Transverse colon (tissue), 4 donors: ENCODE results near the gene PLA2G2D. TPM values are rescaled to one million over a fixed set of nuclear protein-coding genes. Genes with fewer than 3 reads are reported as not detected.

Experiments
- DNase-seq: peaks from one replicate; pipeline ENCODE4 v3.0.0-alpha.2; 2019
- H3K27ac ChIP-seq, 4 donors: fragments of 200-600 bp; sonication (generic); 2 replicates each; pipeline ENCODE4 v1.5.1; 2016 to 2018; ENCODE audit warnings: inconsistent platforms in 4 of 4
- H3K27me3 ChIP-seq: fragments of 200-600 bp; sonication (generic); 2 replicates; pipeline ENCODE4 v1.5.1; 2017; ENCODE audit warnings: inconsistent platforms
- H3K36me3 ChIP-seq, 4 donors: fragments of 200-600 bp; sonication (generic); 2 replicates each; pipeline ENCODE4 v1.5.1; 2017 to 2019; ENCODE audit warnings: inconsistent platforms in 4 of 4
- H3K4me1 ChIP-seq, 4 donors: fragments of 200-600 bp; sonication (generic); 2 replicates each; pipeline ENCODE4 v1.5.1; 2017 to 2020; ENCODE audit warnings: inconsistent platforms in 4 of 4
- H3K4me3 ChIP-seq, 4 donors: fragments of 200-600 bp; sonication (generic); 1 replicate in 1 of 4; 2 replicates in 3 of 4; pipeline versions ENCODE4 v1.5.1 to v1.6.1; 2017 to 2019; ENCODE audit warnings: inconsistent platforms in 4 of 4
- H3K9me3 ChIP-seq, 2 donors: fragments of 200-600 bp; sonication (generic); 2 replicates each; pipeline ENCODE4 v1.5.1; 2017 to 2019; ENCODE audit warnings: inconsistent platforms in 2 of 2
- EP300 ChIP-seq: sonication (generic); formaldehyde crosslinking; IDR thresholded peaks from one replicate; pipeline ENCODE4 v1.6.1; 2017; ENCODE audit warnings: antibody characterized with exemption, low read depth
- POLR2A ChIP-seq: fragments of 450-650 bp; IDR thresholded peaks from one replicate; pipeline ENCODE4 v1.6.1; 2016; ENCODE audit warnings: antibody characterized with exemption, mild to moderate bottlenecking, moderate library complexity
- POLR2AphosphoS5 ChIP-seq, 3 donors: sonication (generic); formaldehyde crosslinking; IDR thresholded peaks; one replicate each; pipeline ENCODE4 v1.6.1; 2016; ENCODE audit warnings: antibody characterized with exemption in 3 of 3
- WGBS, 2 donors: methylation state at CpG; one replicate each; pipeline ENCODE4 v1.1.5; 2018; ENCODE audit warnings: low coverage in 1 of 2; 5-methylcytosine and 5-hydroxymethylcytosine counted together
- in situ Hi-C, 4 donors: fragments of 200-750 bp; cut with MboI; loops; one replicate each; pipeline versions ENCODE4 v1.15.0 to v1.15.1; 2017; ENCODE audit warnings: low sequenced_read_pairs in 3 of 4, low pct_ligation_motif_present in 1 of 4, low pct_unique_long_range_greater_than_20kb in 1 of 4
- intact Hi-C: fragments of 100-400 bp; cut with DNase I; formaldehyde crosslinking; loops from one replicate; pipeline ENCODE4 v1.15.1; 2023; ENCODE audit warnings: low total_unique reads
- total RNA-seq, 4 donors: library from RNA; depleted of rRNA; stranded (reverse); fragments of >200 nt; gene quantifications; one replicate each; pipeline ENCODE4 v1.1.0, GENCODE V29; 2016
- TF ChIP-seq, protein P1 (sequence below), 5 experiments: fragments of 200-600 bp in 3 of 5; fragments of 450-650 bp in 2 of 5; sonication (generic) in 3 of 5; IDR thresholded peaks; 1 replicate in 2 of 5; 2 replicates in 3 of 5; pipeline ENCODE4 v1.5.1; 2016 to 2017; ENCODE audit warnings: antibody characterized with exemption in 5 of 5, inconsistent platforms in 3 of 5, mild to moderate bottlenecking in 2 of 5, moderate library complexity in 1 of 5

The PLA2G2D gene
- total RNA-seq, 4 donors from 2014 or later: 0.16 TPM; not detected in 3

DNA sequence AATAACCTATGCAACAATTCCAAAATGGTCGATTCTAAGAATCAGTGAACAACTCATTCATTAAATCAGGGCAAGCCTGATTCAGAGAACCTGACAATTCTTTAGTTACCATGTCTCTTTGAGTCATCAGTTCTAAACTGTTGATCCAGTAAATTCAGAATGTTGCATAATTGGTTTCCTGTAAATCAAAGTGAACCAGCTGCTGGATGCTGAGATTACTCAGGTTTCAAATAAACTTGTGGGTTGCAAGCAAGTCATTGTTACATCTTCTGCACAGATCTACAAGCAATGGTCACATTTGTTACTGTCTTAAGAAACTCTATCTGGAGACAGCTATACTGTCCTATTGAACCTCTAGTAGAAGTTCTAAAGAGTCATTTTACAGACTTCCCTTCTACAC is 16.5 kb downstream of the PLA2G2D start:
- in situ Hi-C loops (no loop called here), intact Hi-C loops (no loop called here)
- Histone ChIP-seq H3K9me3 (no peaks in the 10 kb centered on the region), H3K36me3 (no peaks in the 10 kb centered on the region), H3K4me3 (no peak overlapping the region), H3K4me1 (no peaks in the 10 kb centered on the region), H3K27me3 (no peaks in the 10 kb centered on the region), H3K27ac (no peak overlapping the region)
- DNase-seq: no peak
- TF ChIP-seq POLR2A (no peak), POLR2AphosphoS5 (IDR thresholded peaks at IDR 0.05) (peak in 1 of 3 donors; percentile 15)
- WGBS, 2 donors: 65% methylated on average over 1 of the region's 1 CpG; no CpG with 5 or more reads in 1 of the 2 donors

DNA sequence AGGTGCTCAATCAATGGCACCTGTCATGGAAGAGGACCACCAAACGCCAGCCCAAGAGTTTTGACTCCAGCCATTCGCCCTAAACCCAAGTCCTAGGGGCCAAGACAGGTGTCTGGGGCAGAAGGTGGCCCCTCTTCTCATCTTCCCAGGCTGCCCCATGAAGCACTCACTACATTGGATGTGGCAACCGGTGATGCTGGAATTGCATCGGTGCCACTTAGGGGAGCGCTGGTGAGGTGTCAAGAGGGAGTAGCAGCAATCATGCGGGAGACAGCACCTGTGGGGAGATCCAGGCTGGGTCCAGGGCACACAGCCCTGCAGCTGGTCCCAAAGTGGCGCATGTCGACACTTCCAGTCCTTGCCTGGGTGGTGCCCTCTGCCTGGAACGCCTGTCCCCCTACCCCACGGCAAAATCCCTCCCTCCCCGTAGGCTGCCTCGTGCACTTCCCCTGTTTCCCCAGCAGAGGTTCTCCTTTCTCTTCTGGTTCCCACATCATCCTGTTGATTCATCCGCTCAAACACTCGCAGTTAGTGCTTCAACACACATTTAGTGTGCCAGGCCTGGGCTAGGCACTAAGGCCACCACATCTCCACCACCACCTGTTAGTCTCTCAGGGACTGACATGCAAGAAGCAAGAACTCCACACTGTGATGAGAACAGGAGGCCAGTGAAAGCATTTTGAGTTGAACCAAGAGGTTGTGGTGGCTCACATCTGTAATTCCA is 18.5 kb downstream of the PLA2G2D start:
- Histone ChIP-seq H3K9me3 (no peaks in the 10 kb centered on the region), H3K27ac (no peak overlapping the region), H3K27me3 (no peaks in the 10 kb centered on the region), H3K4me1 (no peaks in the 10 kb centered on the region), H3K36me3 (no peaks in the 10 kb centered on the region), H3K4me3 (no peak overlapping the region)
- 13 to 43% methylated on average over 3 to 14 of the region's 14 CpGs for WGBS, 2 donors
- in situ Hi-C loops: no loop called here
- intact Hi-C loops: no loop called here
- TF ChIP-seq, protein P1, sequence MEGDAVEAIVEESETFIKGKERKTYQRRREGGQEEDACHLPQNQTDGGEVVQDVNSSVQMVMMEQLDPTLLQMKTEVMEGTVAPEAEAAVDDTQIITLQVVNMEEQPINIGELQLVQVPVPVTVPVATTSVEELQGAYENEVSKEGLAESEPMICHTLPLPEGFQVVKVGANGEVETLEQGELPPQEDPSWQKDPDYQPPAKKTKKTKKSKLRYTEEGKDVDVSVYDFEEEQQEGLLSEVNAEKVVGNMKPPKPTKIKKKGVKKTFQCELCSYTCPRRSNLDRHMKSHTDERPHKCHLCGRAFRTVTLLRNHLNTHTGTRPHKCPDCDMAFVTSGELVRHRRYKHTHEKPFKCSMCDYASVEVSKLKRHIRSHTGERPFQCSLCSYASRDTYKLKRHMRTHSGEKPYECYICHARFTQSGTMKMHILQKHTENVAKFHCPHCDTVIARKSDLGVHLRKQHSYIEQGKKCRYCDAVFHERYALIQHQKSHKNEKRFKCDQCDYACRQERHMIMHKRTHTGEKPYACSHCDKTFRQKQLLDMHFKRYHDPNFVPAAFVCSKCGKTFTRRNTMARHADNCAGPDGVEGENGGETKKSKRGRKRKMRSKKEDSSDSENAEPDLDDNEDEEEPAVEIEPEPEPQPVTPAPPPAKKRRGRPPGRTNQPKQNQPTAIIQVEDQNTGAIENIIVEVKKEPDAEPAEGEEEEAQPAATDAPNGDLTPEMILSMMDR (IDR thresholded peaks at IDR 0.05): peak; percentile 74 to 87 (median 77)
- TF ChIP-seq POLR2AphosphoS5 (IDR thresholded peaks at IDR 0.05): no peak
- peak; percentile 46 for DNase-seq

DNA sequence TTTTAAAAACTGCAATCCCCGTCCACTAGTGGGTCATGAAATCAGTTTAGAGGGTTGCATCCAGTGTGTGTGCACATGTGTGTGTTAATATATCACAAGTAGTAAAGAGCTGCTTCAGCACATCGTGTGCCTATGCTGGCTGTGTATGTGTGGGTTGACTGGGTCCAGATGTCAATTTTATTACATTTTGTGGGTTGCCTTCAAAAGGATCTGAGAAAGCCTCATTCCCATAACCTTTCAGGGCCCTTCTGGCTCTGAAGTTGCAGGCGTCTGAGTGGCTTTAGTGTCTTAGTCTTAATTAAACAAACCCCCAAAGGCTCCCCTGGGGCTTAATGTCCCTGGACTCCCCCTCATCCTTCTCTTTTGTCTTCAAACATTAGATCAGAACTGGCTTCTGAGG is 19.8 kb downstream of the PLA2G2D start:
- in situ Hi-C loops (no loop called here), intact Hi-C loops (loop anchor here (10.0 kb wide), 1 partner anchor 395 kb away; no protein-coding TSS in a partner anchor)
- WGBS, 2 donors: 62 to 100% methylated on average over 1 to 3 of the region's 3 CpGs
- Histone ChIP-seq H3K9me3 (no peaks in the 10 kb centered on the region), H3K27me3 (no peaks in the 10 kb centered on the region), H3K4me3 (no peak overlapping the region), H3K36me3 (no peaks in the 10 kb centered on the region), H3K27ac (no peak overlapping the region), H3K4me1 (no peaks in the 10 kb centered on the region)
- no peak for DNase-seq
- no peak for TF ChIP-seq POLR2A
- TF ChIP-seq EP300: no peak
- TF ChIP-seq, protein P1 (IDR thresholded peaks at IDR 0.05): no peak
- no peak for TF ChIP-seq POLR2AphosphoS5 (IDR thresholded peaks at IDR 0.05)

DNA sequence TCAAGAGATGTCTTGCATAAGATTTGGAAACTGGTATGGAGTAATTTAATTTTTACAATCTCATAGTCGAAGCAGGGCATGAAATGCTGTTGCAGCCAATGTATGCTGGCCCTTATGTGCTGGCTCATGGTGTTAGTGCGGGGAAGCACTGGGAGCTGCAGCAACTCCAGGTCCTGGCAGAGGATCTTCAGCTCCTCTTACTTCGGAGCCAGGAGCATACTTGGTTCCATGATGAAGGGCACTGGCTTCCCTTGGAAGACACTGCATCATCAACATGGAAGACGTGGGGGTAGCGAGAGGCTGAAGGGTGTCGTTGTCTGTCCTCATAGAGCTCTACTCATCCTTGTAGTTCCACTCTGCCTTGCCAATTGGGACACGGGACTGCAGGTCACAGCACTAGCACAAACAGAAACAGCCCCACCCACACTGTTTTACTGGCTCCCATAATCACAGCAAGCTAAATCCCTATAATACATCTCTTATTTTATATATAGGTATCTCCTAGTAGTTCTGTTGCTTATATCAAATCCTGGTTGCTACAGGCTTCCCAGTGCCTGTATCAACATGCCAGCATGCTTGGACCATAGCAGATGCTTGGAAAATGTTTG is 22.4 kb downstream of the PLA2G2D start:
- H3K27me3 ChIP-seq: no peaks in the 10 kb centered on the region
- in situ Hi-C loops: no loop called here
- H3K9me3 ChIP-seq: no peaks in the 10 kb centered on the region
- TF ChIP-seq POLR2A (no peak), EP300 (no peak), POLR2AphosphoS5 (IDR thresholded peaks at IDR 0.05) (no peak)
- TF ChIP-seq, protein P1 (IDR thresholded peaks at IDR 0.05): no peak
- 17 to 74% methylated on average over 1 to 7 of the region's 7 CpGs for WGBS, 2 donors
- intact Hi-C loops: loop anchor here (10.0 kb wide), 1 partner anchor 398 kb away; no protein-coding TSS in a partner anchor
- H3K4me3 ChIP-seq: no peak overlapping the region
- no peak overlapping the region for H3K27ac ChIP-seq
- H3K4me1 ChIP-seq: peaks cover 0 to 8% (median 0%) of the 10 kb centered on the region in 4 donors
- DNase-seq: no peak
- H3K36me3 ChIP-seq: no peaks in the 10 kb centered on the region
